Liver (tissue), 9 donors: Measurements from ENCODE around the gene STH. TPM values are rescaled to one million over a fixed set of nuclear protein-coding genes. Genes with fewer than 3 reads are reported as not detected.

Experiments
- DNase-seq: peaks from one replicate; pipeline ENCODE4 v3.0.0-alpha.2; 2017; ENCODE audit warnings: low spot score
- H3K27ac ChIP-seq, 2 donors: one replicate each; pipeline ENCODE4 v1.7.0; 2013; ENCODE audit warnings: inconsistent platforms in 2 of 2, low read length in 2 of 2, control low read depth in 1 of 2, low read depth in 1 of 2, mild to moderate bottlenecking in 1 of 2
- H3K27me3 ChIP-seq, 4 donors: one replicate each; pipeline versions ENCODE4 v1.6.1 to v1.7.0; 2013; ENCODE audit warnings: low read length in 3 of 4, inconsistent platforms in 1 of 4, mild to moderate bottlenecking in 1 of 4, moderate library complexity in 1 of 4; ENCODE audit not compliant: control insufficient read depth in 4 of 4, insufficient read depth in 4 of 4
- H3K36me3 ChIP-seq, 4 donors: one replicate each; pipeline versions ENCODE4 v1.6.1 to v1.7.0; 2013; ENCODE audit warnings: low read length in 3 of 4, mild to moderate bottlenecking in 3 of 4, low read depth in 1 of 4, moderate library complexity in 1 of 4; ENCODE audit not compliant: control insufficient read depth in 4 of 4, insufficient read depth in 3 of 4
- H3K4me1 ChIP-seq, 4 donors: one replicate each; pipeline versions ENCODE4 v1.6.1 to v1.7.0; 2013; ENCODE audit warnings: low read length in 3 of 4, mild to moderate bottlenecking in 3 of 4, moderate library complexity in 1 of 4; ENCODE audit not compliant: control insufficient read depth in 4 of 4, insufficient read depth in 4 of 4
- H3K4me3 ChIP-seq, 3 donors: one replicate each; pipeline versions ENCODE4 v1.6.1 to v1.7.0; 2013; ENCODE audit warnings: low read length in 3 of 3, control low read depth in 1 of 3, low read depth in 1 of 3, mild to moderate bottlenecking in 1 of 3
- H3K9ac ChIP-seq, 2 donors: one replicate each; pipeline ENCODE4 v1.7.0; 2013; ENCODE audit warnings: low read length in 2 of 2, mild to moderate bottlenecking in 2 of 2, moderate library complexity in 2 of 2, control low read depth in 1 of 2, low read depth in 1 of 2
- H3K9me3 ChIP-seq, 4 donors: one replicate each; pipeline versions ENCODE4 v1.6.1 to v1.7.0; 2013; ENCODE audit warnings: low read length in 3 of 4; ENCODE audit not compliant: control insufficient read depth in 4 of 4
- EGR1 ChIP-seq, 2 donors: IDR thresholded peaks; 2 replicates each; pipeline ENCODE4 v1.6.1; 2016 to 2018; ENCODE audit warnings: antibody characterized with exemption in 2 of 2, low read depth in 2 of 2
- FOXA2 ChIP-seq: IDR thresholded peaks from 2 replicates; pipeline ENCODE4 v1.6.1; 2016; ENCODE audit warnings: antibody characterized with exemption
- GABPA ChIP-seq, 2 donors: IDR thresholded peaks in 1 of 2; conservative IDR thresholded peaks in 1 of 2; 2 replicates each; pipeline ENCODE4 v1.6.1; 2016; ENCODE audit warnings: antibody characterized with exemption in 2 of 2, mild to moderate bottlenecking in 1 of 2, moderate library complexity in 1 of 2
- HNF4A ChIP-seq, 2 donors: conservative IDR thresholded peaks; 2 replicates each; pipeline ENCODE4 v1.6.1; 2016; ENCODE audit warnings: antibody characterized with exemption in 2 of 2, mild to moderate bottlenecking in 2 of 2
- HNF4G ChIP-seq: IDR thresholded peaks from 2 replicates; pipeline ENCODE4 v1.6.1; 2016; ENCODE audit warnings: antibody characterized with exemption
- JUND ChIP-seq, 2 donors: IDR thresholded peaks; 2 replicates each; pipeline ENCODE4 v1.6.1; 2016; ENCODE audit warnings: antibody characterized with exemption in 2 of 2
- REST ChIP-seq: IDR thresholded peaks from 2 replicates; pipeline ENCODE4 v1.6.1; 2016; ENCODE audit warnings: antibody characterized with exemption, mild to moderate bottlenecking
- RXRA ChIP-seq, 2 donors: IDR thresholded peaks; 2 replicates each; pipeline ENCODE4 v1.6.1; 2017 to 2018; ENCODE audit warnings: antibody characterized with exemption in 2 of 2, mild to moderate bottlenecking in 1 of 2
- SP1 ChIP-seq: IDR thresholded peaks from 2 replicates; pipeline ENCODE4 v1.6.1; 2018; ENCODE audit warnings: antibody characterized with exemption, mild to moderate bottlenecking
- YY1 ChIP-seq: IDR thresholded peaks from 2 replicates; pipeline ENCODE4 v1.6.1; 2016; ENCODE audit warnings: antibody characterized with exemption, mild to moderate bottlenecking
- ZBTB33 ChIP-seq: IDR thresholded peaks from 2 replicates; pipeline ENCODE4 v1.6.1; 2016; ENCODE audit warnings: antibody characterized with exemption
- WGBS: extraction: QIAGEN DNeasy Blood & Tissue Kit; methylation state at CpG from one replicate; pipeline ENCODE4 v1.1.7; 2013; 5-methylcytosine and 5-hydroxymethylcytosine counted together
- polyA plus RNA-seq, 2 donors: library from polyadenylated mRNA; stranded (reverse) in 1 of 2; unstranded in 1 of 2; fragments of 200-250 nt in 1 of 2; fragments of >200 nt in 1 of 2; fragmentation: Nextera tagmentation in 1 of 2; extraction: Ambion mirVana in 1 of 2; gene quantifications; one replicate each; pipeline versions ENCODE4 v1.2.1 to v1.2.3, GENCODE V29; 2013 to 2015
- total RNA-seq, 2 donors: library from RNA; depleted of rRNA; stranded (reverse); fragments of >200 nt; gene quantifications; one replicate each; pipeline ENCODE4 v1.2.3, GENCODE V29; 2014
- TF ChIP-seq, protein P1 (sequence below): IDR thresholded peaks from 2 replicates; pipeline ENCODE4 v1.6.1; 2016; ENCODE audit warnings: antibody characterized with exemption
- TF ChIP-seq, protein P2 (sequence below): IDR thresholded peaks from 2 replicates; pipeline ENCODE4 v1.6.1; 2016; ENCODE audit warnings: antibody characterized with exemption
- TF ChIP-seq, protein P3 (sequence below): fragments of 150-350 bp; IDR thresholded peaks from 2 replicates; pipeline ENCODE4 v1.5.1; 2017; ENCODE audit warnings: improper control_type of control experiment, low read depth, low read length; ENCODE audit not compliant: missing input control
- donor health status: healthy.
- donor health status: healthy.
- donor health status: healthy.
- donor health status: healthy.
- donor health status: healthy.

The STH gene
- total and polyA plus RNA-seq, 4 donors: not detected

DNA sequence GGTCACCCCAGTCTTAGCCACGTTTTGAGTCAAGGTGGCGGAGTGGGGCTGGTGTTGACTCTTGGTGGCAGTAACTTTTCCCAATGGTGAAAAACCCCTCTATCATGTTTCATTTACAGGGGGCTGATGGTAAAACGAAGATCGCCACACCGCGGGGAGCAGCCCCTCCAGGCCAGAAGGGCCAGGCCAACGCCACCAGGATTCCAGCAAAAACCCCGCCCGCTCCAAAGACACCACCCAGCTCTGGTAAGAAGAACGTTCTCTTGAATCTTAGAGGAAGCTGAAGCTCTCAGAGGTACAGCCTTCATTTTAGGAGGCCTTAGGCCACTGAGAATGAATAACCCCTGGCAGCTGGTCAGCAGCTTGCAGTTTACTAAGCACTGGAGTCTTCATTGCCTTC, 7.7 kb upstream of the STH start:
- Histone ChIP-seq H3K27ac (no peak overlapping the region), H3K4me1 (peaks cover 0 to 3% (median 0%) of the 10 kb centered on the region in 4 donors), H3K4me3 (no peak overlapping the region), H3K36me3 (no peaks in the 10 kb centered on the region), H3K9me3 (no peaks in the 10 kb centered on the region), H3K27me3 (no peaks in the 10 kb centered on the region), H3K9ac (no peak overlapping the region)
- no peak for DNase-seq
- WGBS: 91% methylated on average over 10 of the region's 10 CpGs
- no peak for TF ChIP-seq HNF4G
- TF ChIP-seq, protein P1, sequence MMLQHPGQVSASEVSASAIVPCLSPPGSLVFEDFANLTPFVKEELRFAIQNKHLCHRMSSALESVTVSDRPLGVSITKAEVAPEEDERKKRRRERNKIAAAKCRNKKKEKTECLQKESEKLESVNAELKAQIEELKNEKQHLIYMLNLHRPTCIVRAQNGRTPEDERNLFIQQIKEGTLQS: no peak
- TF ChIP-seq SP1: no peak
- no peak for TF ChIP-seq YY1
- TF ChIP-seq HNF4A (conservative IDR thresholded peaks at IDR 0.05): no peak
- no peak for TF ChIP-seq FOXA2
- TF ChIP-seq GABPA (IDR thresholded peaks at IDR 0.05 in 1 of 2, conservative IDR thresholded peaks at IDR 0.05 in 1 of 2): no peak
- TF ChIP-seq, protein P2, sequence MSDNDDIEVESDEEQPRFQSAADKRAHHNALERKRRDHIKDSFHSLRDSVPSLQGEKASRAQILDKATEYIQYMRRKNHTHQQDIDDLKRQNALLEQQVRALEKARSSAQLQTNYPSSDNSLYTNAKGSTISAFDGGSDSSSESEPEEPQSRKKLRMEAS: no peak
- TF ChIP-seq EGR1 (IDR thresholded peaks at IDR 0.05; ENCODE audit: low read depth in 2 of 2): no peak

DNA sequence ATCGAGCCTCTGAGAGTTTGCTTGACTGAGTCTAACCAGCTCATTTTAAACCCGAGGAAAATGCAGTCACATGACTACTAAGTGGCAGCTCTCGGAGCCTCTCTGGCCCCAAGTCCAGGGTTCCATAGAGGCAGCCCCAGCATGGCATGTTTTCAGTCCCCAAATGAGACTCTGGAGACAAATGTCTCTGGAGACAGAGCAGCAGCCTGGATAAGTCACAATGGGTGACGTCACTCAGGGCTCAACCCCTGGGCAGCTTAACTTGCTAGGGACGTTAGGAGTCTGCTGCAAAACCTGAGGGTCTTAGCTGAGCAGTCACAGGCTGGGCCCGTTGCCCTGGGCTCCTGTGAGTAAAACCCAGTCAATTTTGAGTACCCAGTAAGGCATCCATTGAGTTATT, 6.9 kb upstream of the STH start:
- no peaks in the 10 kb centered on the region for H3K36me3 ChIP-seq
- no peaks in the 10 kb centered on the region for H3K27me3 ChIP-seq
- no peak overlapping the region for H3K27ac ChIP-seq
- WGBS: 78% methylated on average over 6 of the region's 6 CpGs
- no peak overlapping the region for H3K4me3 ChIP-seq
- no peaks in the 10 kb centered on the region for H3K9me3 ChIP-seq
- no peak for TF ChIP-seq RXRA (IDR thresholded peaks at IDR 0.05)
- TF ChIP-seq, protein P1: no peak
- TF ChIP-seq, protein P3, sequence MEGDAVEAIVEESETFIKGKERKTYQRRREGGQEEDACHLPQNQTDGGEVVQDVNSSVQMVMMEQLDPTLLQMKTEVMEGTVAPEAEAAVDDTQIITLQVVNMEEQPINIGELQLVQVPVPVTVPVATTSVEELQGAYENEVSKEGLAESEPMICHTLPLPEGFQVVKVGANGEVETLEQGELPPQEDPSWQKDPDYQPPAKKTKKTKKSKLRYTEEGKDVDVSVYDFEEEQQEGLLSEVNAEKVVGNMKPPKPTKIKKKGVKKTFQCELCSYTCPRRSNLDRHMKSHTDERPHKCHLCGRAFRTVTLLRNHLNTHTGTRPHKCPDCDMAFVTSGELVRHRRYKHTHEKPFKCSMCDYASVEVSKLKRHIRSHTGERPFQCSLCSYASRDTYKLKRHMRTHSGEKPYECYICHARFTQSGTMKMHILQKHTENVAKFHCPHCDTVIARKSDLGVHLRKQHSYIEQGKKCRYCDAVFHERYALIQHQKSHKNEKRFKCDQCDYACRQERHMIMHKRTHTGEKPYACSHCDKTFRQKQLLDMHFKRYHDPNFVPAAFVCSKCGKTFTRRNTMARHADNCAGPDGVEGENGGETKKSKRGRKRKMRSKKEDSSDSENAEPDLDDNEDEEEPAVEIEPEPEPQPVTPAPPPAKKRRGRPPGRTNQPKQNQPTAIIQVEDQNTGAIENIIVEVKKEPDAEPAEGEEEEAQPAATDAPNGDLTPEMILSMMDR: no peak
- TF ChIP-seq JUND (IDR thresholded peaks at IDR 0.05): no peak
- TF ChIP-seq SP1: no peak
- no peak for TF ChIP-seq REST
- no peak for TF ChIP-seq HNF4G
- TF ChIP-seq, protein P2: no peak
- TF ChIP-seq YY1: no peak
- no peak for TF ChIP-seq EGR1 (IDR thresholded peaks at IDR 0.05; ENCODE audit: low read depth in 2 of 2)
- no peak for TF ChIP-seq FOXA2
- no peak for TF ChIP-seq ZBTB33
- peaks cover 0 to 3% (median 0%) of the 10 kb centered on the region in 4 donors for H3K4me1 ChIP-seq
- DNase-seq: no peak
- no peak overlapping the region for H3K9ac ChIP-seq
